MCF 10A (cell line): ENCODE results near the gene IGFBP6. TPM values are rescaled to one million over a fixed set of nuclear protein-coding genes. Genes with fewer than 3 reads are reported as not detected.

Experiments used
- BruUV-seq: library from RNA; stranded (reverse); fragments of 400-500 nt; replicated peaks from 2 replicates; lab custom pipeline; 2021; lab: Mats Ljungman, UMichigan
- CTCF ChIA-PET: fragments of 300-600 bp; sonication (Branson Sonifier 250); formaldehyde crosslinking; extraction: SDS; loops from one replicate; lab custom pipeline; 2021; ENCODE audit warnings: antibody characterized with exemption, inconsistent platforms; lab: Yijun Ruan, JAX
- POLR2A ChIA-PET: fragments of 300-600, 350-650 bp; sonication (Branson Sonifier 250); formaldehyde crosslinking; extraction: SDS; loops from one replicate; lab custom pipeline; 2020; ENCODE audit warnings: antibody characterized with exemption, inconsistent platforms; lab: Yijun Ruan, JAX
- DNase-seq: peaks from one replicate; pipeline ENCODE4 v3.0.0-alpha.2; 2018; ENCODE audit not compliant: unreplicated experiment
- H3K27ac Mint-ChIP-seq: one replicate; pipeline ENCODE4 v1.8.0; 2022; ENCODE audit warnings: mild to moderate bottlenecking, low read depth, mixed read lengths; ENCODE audit not compliant: unreplicated experiment
- H3K27me3 Mint-ChIP-seq: one replicate; pipeline ENCODE4 v1.8.0; 2022; ENCODE audit warnings: mixed read lengths; ENCODE audit not compliant: insufficient read depth, unreplicated experiment
- H3K36me3 Mint-ChIP-seq: one replicate; pipeline ENCODE4 v1.8.0; 2022; ENCODE audit warnings: mild to moderate bottlenecking, moderate library complexity, mixed read lengths; ENCODE audit not compliant: insufficient read depth, unreplicated experiment
- H3K4me1 Mint-ChIP-seq: one replicate; pipeline ENCODE4 v1.8.0; 2022; ENCODE audit warnings: mixed read lengths; ENCODE audit not compliant: insufficient read depth, unreplicated experiment
- H3K4me3 Mint-ChIP-seq: one replicate; pipeline ENCODE4 v1.8.0; 2022; ENCODE audit warnings: mild to moderate bottlenecking, moderate library complexity, mixed read lengths; ENCODE audit not compliant: unreplicated experiment
- H3K9me3 Mint-ChIP-seq: one replicate; pipeline ENCODE4 v1.8.0; 2022; ENCODE audit warnings: mixed read lengths; ENCODE audit not compliant: unreplicated experiment
- CTCF ChIP-seq: fragments of 200-600 bp; IDR thresholded peaks from one replicate; pipeline ENCODE4 v1.8.0; 2022; ENCODE audit warnings: antibody characterized with exemption, mild to moderate bottlenecking; ENCODE audit not compliant: unreplicated experiment
- intact Hi-C: fragments of 100-400 bp; cut with micrococcal nuclease; formaldehyde crosslinking; loops from 2 replicates; pipeline ENCODE4 v1.14.1; 2022
- total RNA-seq: library from RNA; stranded (reverse); gene quantifications from 2 replicates; pipeline ENCODE4 v1.2.3, GENCODE V29; 2022

IGFBP6 gene
- total RNA-seq, 1 experiment from 2014 or later: 6.4 TPM

- BruUV-seq: no TSS peak
- Mint-ChIP-seq H3K4me3 (no peak overlapping the region), H3K27ac (no peak overlapping the region), H3K36me3 (peaks cover 62% of the 10 kb centered on the region), H3K27me3 (no peaks in the 10 kb centered on the region), H3K9me3 (no peaks in the 10 kb centered on the region), H3K4me1 (peaks cover 7% of the 10 kb centered on the region)
- no peak for DNase-seq
- TF ChIP-seq CTCF: no peak
- ChIA-PET CTCF (interaction anchor here (0.8 to 15.4 kb wide), 5 partner anchors 9 to 307 kb away, joined by 3 to 267 read pairs (median 3); partner anchors contain the start of genes IGFBP6 and SOAT2), POLR2A (interaction anchor here (1.1 kb wide), 1 partner anchor 360 kb away, joined by 3 read pairs; no protein-coding TSS in a partner anchor)
- intact Hi-C loops: no loop called here
Measured at GRCh38 chr12:53071591-53072551, 25.6 kb upstream of the IGFBP6 start.

GRCh38 chr12:53073881-53074280 is 23.6 kb upstream of the IGFBP6 start:
- H3K36me3 Mint-ChIP-seq: peaks cover 69% of the 10 kb centered on the region

DNA sequence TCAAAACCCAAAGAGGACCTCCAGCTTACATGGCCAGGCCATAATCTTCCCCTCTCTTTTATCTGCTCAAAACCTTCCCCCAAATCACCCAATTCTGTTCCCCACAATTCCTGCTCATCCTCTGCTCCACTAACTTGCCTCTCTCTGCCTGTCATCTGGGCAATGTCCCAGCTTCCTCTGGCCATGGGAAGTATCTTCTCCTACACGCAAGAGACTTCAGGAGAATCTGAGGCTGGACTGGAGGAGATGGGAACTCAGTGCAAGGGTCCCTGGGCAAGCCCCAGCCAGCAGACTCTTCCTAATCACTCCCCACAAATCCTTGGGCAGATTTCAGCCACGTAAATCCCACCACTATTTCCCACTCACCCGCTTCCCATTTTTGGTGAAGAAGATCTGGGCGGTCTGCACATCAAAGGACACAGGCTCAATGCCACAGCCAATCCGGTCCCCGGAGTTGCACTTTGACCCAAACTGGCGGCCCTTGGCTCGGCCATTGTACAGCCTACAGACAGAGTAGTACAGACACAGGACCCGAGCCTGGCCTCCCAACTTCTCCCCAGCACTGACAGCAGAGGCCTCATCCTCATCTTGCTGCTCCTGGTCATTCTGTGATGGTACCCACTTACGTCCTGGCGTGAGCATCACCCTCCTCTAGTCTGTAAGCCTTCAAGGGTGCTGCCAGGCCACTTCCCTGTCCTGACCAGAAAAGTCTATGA is 23.0 kb upstream of the IGFBP6 start:
- no peak overlapping the region for H3K4me3 Mint-ChIP-seq
- ChIA-PET POLR2A (interaction anchor here (1.0 kb wide), 1 partner anchor 26 kb away, joined by 3 read pairs; no protein-coding TSS in a partner anchor), CTCF (interaction anchor here (0.6 to 15.4 kb wide), 5 partner anchors 9 to 254 kb away, joined by 3 to 267 read pairs (median 4); partner anchors contain the start of genes IGFBP6 and SOAT2)
- BruUV-seq: no TSS peak
- peaks cover 14% of the 10 kb centered on the region for H3K4me1 Mint-ChIP-seq
- intact Hi-C loops: no loop called here
- H3K27ac Mint-ChIP-seq: no peak overlapping the region
- no peak for DNase-seq
- TF ChIP-seq CTCF: no peak
- H3K27me3 Mint-ChIP-seq: no peaks in the 10 kb centered on the region
- no peaks in the 10 kb centered on the region for H3K9me3 Mint-ChIP-seq
- peaks cover 69% of the 10 kb centered on the region for H3K36me3 Mint-ChIP-seq

More at GRCh38 chr12:53073881-53074280, 23.6 kb upstream of the IGFBP6 start:
- no peak overlapping the region for H3K4me3 Mint-ChIP-seq
- H3K4me1 Mint-ChIP-seq: peaks cover 14% of the 10 kb centered on the region
- CTCF ChIA-PET: interaction anchor here (0.5 to 15.4 kb wide), 5 partner anchors 8 to 254 kb away, joined by 3 to 267 read pairs (median 3); partner anchors contain the start of genes IGFBP6 and SOAT2
- no TSS peak for BruUV-seq
- H3K27me3 Mint-ChIP-seq: no peaks in the 10 kb centered on the region
- POLR2A ChIA-PET: no interaction called here
- no peak for DNase-seq
- no peaks in the 10 kb centered on the region for H3K9me3 Mint-ChIP-seq
- no peak overlapping the region for H3K27ac Mint-ChIP-seq
- intact Hi-C loops: no loop called here
- no peak for TF ChIP-seq CTCF
